ENCODE measurements around the gene DGKB. TPM values are rescaled to one million over a fixed set of nuclear protein-coding genes. Genes with fewer than 3 reads are reported as not detected.

Gene DGKB
- total RNA-seq, 1 donor, result not detected

DNA sequence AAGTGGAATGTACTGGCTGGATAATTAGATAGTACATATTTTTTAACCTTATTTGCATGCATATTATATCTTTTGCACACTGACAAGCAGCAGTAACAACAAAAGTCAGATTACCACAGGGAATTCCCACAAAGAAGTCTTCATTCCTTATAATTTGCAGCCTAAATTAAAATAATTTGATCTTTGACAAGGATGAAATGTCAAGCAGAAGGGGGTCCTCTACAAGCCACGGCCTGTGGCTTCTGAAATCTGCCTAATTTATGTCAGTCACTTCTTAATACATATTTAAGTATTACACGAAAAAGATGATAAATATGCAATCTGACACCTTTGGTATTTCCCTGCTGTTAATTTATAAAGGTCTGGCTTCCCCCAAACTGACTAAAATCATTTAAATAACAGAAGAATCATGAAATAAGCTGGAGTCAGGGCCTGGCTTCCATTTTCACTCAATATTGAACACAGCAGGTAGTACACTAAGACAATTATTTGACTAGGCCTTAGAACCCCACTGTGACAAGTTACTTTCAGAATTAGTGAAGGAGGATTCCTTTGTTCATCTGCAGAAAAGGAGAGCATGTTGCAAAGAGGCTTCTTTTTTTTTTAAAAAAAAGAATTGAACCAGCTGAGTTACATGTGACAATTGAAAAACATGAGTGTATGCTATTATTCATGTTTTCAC, 562.0 kb downstream of the DGKB start:
- H3K9me3 ChIP-seq (ENCODE audit: low read depth, low read length), result no peaks in the 10 kb centered on the region
- H3K4me1 ChIP-seq (ENCODE audit: insufficient read depth, low read length), result no peaks in the 10 kb centered on the region
- H3K4me3 ChIP-seq (ENCODE audit: low read length), result no peak overlapping the region
- H3K27me3 ChIP-seq (ENCODE audit: insufficient read depth, low read length), result no peaks in the 10 kb centered on the region

DNA sequence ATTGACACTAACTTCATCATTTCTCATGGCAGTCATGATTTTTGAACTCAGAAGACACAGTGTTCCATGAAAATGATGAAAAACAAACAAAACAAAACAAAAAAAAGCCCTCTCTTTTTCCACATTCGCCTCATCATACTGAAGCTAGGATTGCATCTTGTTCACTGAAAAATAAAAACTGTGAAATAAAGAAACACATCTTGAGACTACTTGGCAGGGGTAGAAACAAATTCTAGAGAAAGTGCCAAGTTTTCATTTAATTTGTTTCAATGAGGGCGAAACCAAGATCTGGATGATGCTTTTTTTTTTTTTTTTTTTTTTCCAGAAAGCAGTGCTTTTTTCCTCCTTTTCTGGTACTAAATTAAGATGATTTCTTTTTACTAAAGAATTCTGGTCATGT, 562.7 kb downstream of the DGKB start:
- H3K4me3 ChIP-seq (ENCODE audit: low read length), result no peak overlapping the region
- H3K4me1 ChIP-seq (ENCODE audit: insufficient read depth, low read length), result no peaks in the 10 kb centered on the region
- H3K27me3 ChIP-seq (ENCODE audit: insufficient read depth, low read length), result no peaks in the 10 kb centered on the region
- H3K9me3 ChIP-seq (ENCODE audit: low read depth, low read length), result no peaks in the 10 kb centered on the region

- Histone ChIP-seq H3K4me1 (ENCODE audit: insufficient read depth, low read length) (no peaks in the 10 kb centered on the region), H3K4me3 (ENCODE audit: low read length) (no peak overlapping the region), H3K9me3 (ENCODE audit: low read depth, low read length) (no peaks in the 10 kb centered on the region), H3K27me3 (ENCODE audit: insufficient read depth, low read length) (no peaks in the 10 kb centered on the region)
These were observed 566.3 kb downstream of the DGKB start for GRCh38 chr7:14336256-14336655.

DNA sequence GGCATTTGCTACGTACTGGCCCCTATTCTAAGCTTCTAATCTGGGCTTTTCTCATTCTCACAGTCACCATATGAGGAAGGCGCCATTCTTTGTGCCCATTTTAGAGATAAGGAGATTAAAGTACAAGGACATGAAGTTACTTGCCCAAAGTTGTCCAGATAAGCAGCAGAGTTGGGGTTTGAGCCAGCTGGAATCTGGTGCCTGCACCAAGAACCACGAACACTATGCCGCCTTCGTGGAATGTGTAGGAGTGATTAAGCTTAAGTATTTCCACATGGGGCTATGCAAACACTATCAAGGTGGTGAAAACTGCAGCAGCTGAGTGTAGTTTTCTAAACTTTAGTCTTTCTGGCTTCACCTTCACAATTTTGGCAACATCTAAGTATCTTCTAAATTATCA, 570.4 kb downstream of the DGKB start:
- H3K9me3 ChIP-seq (ENCODE audit: low read depth, low read length), result no peaks in the 10 kb centered on the region

DNA sequence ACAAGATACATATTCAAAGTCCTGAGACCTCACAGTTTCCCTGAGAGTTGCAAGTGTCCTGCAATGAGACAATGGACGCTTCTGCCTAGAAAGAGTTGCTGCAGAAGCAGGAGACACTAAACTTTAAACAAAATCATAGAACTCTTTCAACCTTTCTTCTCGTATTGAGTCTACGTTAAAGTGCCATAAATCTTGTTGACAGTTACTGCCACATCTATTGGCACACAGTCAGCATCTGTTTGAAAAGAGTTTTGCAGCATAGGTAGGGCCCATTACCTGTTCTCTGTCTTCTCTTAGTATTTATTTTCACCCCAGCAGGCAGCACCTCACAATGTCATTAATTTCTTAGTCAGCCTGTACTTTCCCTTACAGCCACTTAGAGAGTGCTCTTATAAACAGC, 577.8 kb downstream of the DGKB start:
- H3K27me3 ChIP-seq (ENCODE audit: insufficient read depth, low read length), result no peaks in the 10 kb centered on the region
- no peaks in the 10 kb centered on the region for H3K9me3 ChIP-seq (ENCODE audit: low read depth, low read length)
- H3K4me1 ChIP-seq (ENCODE audit: insufficient read depth, low read length), result no peaks in the 10 kb centered on the region
- no peak overlapping the region for H3K4me3 ChIP-seq (ENCODE audit: low read length)

More for the DNA sequence above, 570.4 kb downstream of the DGKB start:
- no peak overlapping the region for H3K4me3 ChIP-seq (ENCODE audit: low read length)
- H3K27me3 ChIP-seq (ENCODE audit: insufficient read depth, low read length), result no peaks in the 10 kb centered on the region
- no peaks in the 10 kb centered on the region for H3K4me1 ChIP-seq (ENCODE audit: insufficient read depth, low read length)

DNA sequence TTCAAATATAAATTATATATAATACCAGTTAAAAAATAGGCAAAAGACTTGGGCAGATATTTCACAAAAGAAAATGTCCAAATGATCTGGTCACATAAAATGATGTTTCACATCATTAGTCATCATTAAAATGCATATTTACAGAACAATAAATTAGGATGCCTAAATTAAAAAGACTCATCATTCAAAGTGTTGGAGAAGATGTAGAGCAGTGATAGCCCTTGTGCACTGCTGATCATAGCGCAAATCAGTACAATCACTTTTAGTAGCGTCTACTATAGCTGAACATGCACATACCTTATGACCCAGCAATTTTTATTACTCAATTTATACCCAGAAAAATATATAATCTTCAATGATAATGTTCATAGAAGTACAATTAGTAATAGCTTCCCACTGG, 579.8 kb downstream of the DGKB start:
- Histone ChIP-seq H3K9me3 (ENCODE audit: low read depth, low read length) (no peaks in the 10 kb centered on the region), H3K4me3 (ENCODE audit: low read length) (no peak overlapping the region), H3K27me3 (ENCODE audit: insufficient read depth, low read length) (no peaks in the 10 kb centered on the region), H3K4me1 (ENCODE audit: insufficient read depth, low read length) (no peaks in the 10 kb centered on the region)

DNA sequence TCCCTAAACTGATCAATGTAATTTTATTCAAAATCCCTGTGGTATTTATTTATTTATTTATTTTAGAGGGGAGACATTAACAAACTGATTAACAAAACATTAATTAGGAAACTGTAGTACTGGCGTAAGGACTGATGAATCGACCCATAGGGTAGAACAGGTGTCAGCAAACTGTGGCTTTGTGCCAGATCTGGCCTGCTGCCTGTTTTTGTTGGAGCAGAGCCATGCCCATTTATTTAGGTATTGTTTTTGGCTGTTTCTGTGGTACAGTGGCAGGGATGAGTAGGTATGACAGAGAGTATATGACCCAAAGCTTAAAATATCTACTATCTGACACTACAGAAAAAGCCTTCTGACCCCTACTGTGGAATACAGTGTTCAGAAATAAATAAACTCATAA, 580.6 kb downstream of the DGKB start:
- Histone ChIP-seq H3K27me3 (ENCODE audit: insufficient read depth, low read length) (no peaks in the 10 kb centered on the region), H3K4me3 (ENCODE audit: low read length) (no peak overlapping the region), H3K4me1 (ENCODE audit: insufficient read depth, low read length) (no peaks in the 10 kb centered on the region), H3K9me3 (ENCODE audit: low read depth, low read length) (no peaks in the 10 kb centered on the region)

DNA sequence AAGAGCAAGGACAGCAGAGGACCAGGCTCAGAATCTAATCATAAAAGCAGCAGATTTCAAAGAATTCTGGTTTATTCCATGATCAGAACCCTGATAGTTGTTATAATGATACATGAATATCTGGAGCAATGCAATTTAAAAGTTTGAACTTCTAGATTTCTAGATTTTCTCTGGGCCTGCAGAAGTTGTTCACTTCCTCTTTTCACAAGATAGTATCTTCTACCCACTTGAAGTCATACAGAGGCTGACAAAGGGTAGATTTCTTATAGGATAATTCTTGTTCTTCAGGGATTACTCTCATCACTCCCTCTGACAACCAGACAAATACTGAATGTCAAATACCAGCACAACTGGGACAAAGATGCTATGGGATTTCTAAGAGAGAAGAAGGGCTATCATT, 593.1 kb downstream of the DGKB start:
- no peaks in the 10 kb centered on the region for H3K4me1 ChIP-seq (ENCODE audit: insufficient read depth, low read length)

GRCh38 chr7:14305233-14305866, 597.2 kb downstream of the DGKB start:
- H3K4me3 ChIP-seq (ENCODE audit: low read length), result no peak overlapping the region
- H3K27me3 ChIP-seq (ENCODE audit: insufficient read depth, low read length), result no peaks in the 10 kb centered on the region
- no peaks in the 10 kb centered on the region for H3K4me1 ChIP-seq (ENCODE audit: insufficient read depth, low read length)
- no peaks in the 10 kb centered on the region for H3K9me3 ChIP-seq (ENCODE audit: low read depth, low read length)

More for the DNA sequence above, 593.1 kb downstream of the DGKB start:
- H3K9me3 ChIP-seq (ENCODE audit: low read depth, low read length), result no peaks in the 10 kb centered on the region
- no peak overlapping the region for H3K4me3 ChIP-seq (ENCODE audit: low read length)
- no peaks in the 10 kb centered on the region for H3K27me3 ChIP-seq (ENCODE audit: insufficient read depth, low read length)

- H3K9me3 ChIP-seq (ENCODE audit: low read depth, low read length), result no peaks in the 10 kb centered on the region
These were observed 599.0 kb downstream of the DGKB start for GRCh38 chr7:14303536-14303935.

GRCh38 chr7:14294637-14295036, 607.9 kb downstream of the DGKB start:
- H3K27me3 ChIP-seq (ENCODE audit: insufficient read depth, low read length), result no peaks in the 10 kb centered on the region
- no peaks in the 10 kb centered on the region for H3K4me1 ChIP-seq (ENCODE audit: insufficient read depth, low read length)
- H3K4me3 ChIP-seq (ENCODE audit: low read length), result no peak overlapping the region
- no peaks in the 10 kb centered on the region for H3K9me3 ChIP-seq (ENCODE audit: low read depth, low read length)

More at GRCh38 chr7:14303536-14303935, 599.0 kb downstream of the DGKB start:
- Histone ChIP-seq H3K4me1 (ENCODE audit: insufficient read depth, low read length) (no peaks in the 10 kb centered on the region), H3K27me3 (ENCODE audit: insufficient read depth, low read length) (no peaks in the 10 kb centered on the region), H3K4me3 (ENCODE audit: low read length) (no peak overlapping the region)

DNA sequence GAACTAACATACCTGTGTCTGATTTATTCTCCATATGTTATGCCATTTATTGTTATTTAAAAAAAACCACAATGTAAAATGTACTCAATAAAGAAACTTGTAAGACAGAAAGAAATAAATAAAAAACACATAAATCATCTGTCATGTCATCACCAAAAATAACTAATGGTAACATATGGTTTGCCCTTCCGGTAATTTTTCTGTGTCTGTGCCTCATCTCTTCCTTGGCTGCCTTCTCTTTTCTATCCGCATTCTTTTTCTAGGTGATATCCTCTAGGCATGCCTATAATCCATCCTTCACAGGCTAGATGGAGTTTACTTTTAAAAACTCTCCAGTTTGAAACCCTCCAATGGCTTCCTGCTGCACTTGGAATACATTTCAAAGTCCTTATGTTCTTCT, 609.1 kb downstream of the DGKB start:
- H3K9me3 ChIP-seq (ENCODE audit: low read depth, low read length), result no peaks in the 10 kb centered on the region
- H3K4me1 ChIP-seq (ENCODE audit: insufficient read depth, low read length), result no peaks in the 10 kb centered on the region
- no peaks in the 10 kb centered on the region for H3K27me3 ChIP-seq (ENCODE audit: insufficient read depth, low read length)
- no peak overlapping the region for H3K4me3 ChIP-seq (ENCODE audit: low read length)

DNA sequence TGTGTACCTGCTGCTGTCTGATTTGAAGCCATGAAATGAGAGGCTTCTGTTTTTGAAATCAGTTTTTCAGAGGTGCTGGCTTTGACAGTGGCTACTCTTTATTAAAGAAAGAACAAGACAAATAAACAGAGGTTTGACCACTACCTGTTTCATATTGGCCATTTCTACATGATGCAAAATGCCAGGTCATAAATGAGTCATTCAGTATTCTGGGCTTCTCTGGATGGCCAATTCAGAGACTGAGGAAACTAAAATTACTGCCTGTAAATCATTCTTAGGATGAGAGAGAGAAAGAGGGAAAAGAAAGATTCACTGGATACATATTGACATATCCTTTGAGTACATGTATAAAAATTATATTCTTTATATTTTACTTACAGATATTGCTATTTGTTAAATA, 609.8 kb downstream of the DGKB start:
- H3K4me3 ChIP-seq (ENCODE audit: low read length), result no peak overlapping the region
- no peaks in the 10 kb centered on the region for H3K4me1 ChIP-seq (ENCODE audit: insufficient read depth, low read length)
- no peaks in the 10 kb centered on the region for H3K9me3 ChIP-seq (ENCODE audit: low read depth, low read length)
- no peaks in the 10 kb centered on the region for H3K27me3 ChIP-seq (ENCODE audit: insufficient read depth, low read length)

- no peak overlapping the region for H3K4me3 ChIP-seq (ENCODE audit: low read length)
- no peaks in the 10 kb centered on the region for H3K4me1 ChIP-seq (ENCODE audit: insufficient read depth, low read length)
- H3K27me3 ChIP-seq (ENCODE audit: insufficient read depth, low read length), result no peaks in the 10 kb centered on the region
- H3K9me3 ChIP-seq (ENCODE audit: low read depth, low read length), result no peaks in the 10 kb centered on the region
These were observed 612.6 kb downstream of the DGKB start for GRCh38 chr7:14289957-14290356.

DNA sequence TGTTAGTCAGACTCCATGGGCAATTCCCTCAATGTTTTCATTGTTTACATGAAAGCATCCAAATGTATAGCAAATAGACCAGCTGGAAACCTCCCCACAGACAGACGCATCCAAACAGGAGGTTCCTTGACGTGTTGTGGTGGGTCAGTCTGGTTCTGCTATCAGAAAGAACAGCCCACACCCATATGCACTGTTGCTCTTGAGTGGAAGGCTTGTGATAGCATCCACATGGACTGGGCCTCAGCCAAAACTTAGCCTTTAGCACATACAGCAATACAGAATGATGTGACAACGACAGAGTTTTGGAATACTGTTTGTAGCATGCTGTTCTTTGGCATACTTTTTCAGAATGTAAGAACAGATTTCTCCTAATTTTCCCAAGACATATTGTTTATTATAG, 613.9 kb downstream of the DGKB start:
- Histone ChIP-seq H3K4me1 (ENCODE audit: insufficient read depth, low read length) (no peaks in the 10 kb centered on the region), H3K4me3 (ENCODE audit: low read length) (no peak overlapping the region), H3K27me3 (ENCODE audit: insufficient read depth, low read length) (no peaks in the 10 kb centered on the region), H3K9me3 (ENCODE audit: low read depth, low read length) (no peaks in the 10 kb centered on the region)

GRCh38 chr7:14287398-14287797, 615.2 kb downstream of the DGKB start:
- Histone ChIP-seq H3K4me3 (ENCODE audit: low read length) (no peak overlapping the region), H3K9me3 (ENCODE audit: low read depth, low read length) (no peaks in the 10 kb centered on the region), H3K4me1 (ENCODE audit: insufficient read depth, low read length) (no peaks in the 10 kb centered on the region), H3K27me3 (ENCODE audit: insufficient read depth, low read length) (no peaks in the 10 kb centered on the region)
